Measurements from ENCODE around the gene TAGLN3.

TAGLN3 gene

DNA sequence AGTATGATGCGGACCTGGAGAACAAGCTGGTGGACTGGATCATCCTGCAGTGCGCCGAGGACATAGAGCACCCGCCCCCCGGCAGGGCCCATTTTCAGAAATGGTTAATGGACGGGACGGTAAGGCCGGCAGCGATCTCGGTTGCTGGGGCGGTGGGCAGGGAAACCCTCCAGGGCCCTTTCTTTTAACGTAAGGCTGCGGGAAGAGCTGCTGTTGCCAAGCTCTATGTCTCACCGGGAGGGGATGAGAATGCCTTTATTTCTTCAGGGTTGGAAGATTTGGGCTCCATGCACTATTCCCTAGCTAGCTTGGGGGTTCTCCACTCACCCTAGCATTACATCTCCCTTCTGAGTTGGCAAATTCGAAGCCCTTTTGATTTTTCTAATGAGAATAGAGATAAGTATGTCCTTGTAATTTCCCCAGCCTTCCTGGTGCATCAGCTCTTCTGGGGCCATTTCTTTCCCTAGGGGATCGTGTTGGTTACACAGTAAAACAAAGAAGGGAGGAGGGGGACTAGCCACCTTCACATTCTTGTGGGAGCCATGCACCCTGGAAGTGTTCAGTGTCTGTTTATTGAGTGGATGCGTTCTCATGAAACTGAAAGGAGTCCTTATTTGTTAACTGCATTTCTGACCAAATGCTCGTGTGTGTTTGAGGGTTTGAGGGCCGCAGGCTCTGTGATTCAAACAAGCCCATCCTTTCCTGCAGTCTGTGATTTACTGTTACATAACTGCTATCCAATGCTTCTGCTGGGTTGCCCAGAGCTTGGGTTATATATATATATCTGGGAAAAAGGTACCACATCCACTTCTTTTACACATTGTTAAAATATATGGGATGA, 982 bp downstream of the TAGLN3 start (continued):
- TF ChIP-seq, protein P1, sequence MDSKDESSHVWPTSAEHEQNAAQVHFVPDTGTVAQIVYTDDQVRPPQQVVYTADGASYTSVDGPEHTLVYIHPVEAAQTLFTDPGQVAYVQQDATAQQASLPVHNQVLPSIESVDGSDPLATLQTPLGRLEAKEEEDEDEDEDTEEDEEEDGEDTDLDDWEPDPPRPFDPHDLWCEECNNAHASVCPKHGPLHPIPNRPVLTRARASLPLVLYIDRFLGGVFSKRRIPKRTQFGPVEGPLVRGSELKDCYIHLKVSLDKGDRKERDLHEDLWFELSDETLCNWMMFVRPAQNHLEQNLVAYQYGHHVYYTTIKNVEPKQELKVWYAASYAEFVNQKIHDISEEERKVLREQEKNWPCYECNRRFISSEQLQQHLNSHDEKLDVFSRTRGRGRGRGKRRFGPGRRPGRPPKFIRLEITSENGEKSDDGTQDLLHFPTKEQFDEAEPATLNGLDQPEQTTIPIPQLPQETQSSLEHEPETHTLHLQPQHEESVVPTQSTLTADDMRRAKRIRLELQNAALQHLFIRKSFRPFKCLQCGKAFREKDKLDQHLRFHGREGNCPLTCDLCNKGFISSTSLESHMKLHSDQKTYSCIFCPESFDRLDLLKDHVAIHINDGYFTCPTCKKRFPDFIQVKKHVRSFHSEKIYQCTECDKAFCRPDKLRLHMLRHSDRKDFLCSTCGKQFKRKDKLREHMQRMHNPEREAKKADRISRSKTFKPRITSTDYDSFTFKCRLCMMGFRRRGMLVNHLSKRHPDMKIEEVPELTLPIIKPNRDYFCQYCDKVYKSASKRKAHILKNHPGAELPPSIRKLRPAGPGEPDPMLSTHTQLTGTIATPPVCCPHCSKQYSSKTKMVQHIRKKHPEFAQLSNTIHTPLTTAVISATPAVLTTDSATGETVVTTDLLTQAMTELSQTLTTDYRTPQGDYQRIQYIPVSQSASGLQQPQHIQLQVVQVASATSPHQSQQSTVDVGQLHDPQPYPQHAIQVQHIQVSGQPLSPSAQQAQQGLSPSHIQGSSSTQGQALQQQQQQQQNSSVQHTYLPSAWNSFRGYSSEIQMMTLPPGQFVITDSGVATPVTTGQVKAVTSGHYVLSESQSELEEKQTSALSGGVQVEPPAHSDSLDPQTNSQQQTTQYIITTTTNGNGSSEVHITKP (tag by site-specific recombination; IDR thresholded peaks at IDR 0.05): no peak

DNA sequence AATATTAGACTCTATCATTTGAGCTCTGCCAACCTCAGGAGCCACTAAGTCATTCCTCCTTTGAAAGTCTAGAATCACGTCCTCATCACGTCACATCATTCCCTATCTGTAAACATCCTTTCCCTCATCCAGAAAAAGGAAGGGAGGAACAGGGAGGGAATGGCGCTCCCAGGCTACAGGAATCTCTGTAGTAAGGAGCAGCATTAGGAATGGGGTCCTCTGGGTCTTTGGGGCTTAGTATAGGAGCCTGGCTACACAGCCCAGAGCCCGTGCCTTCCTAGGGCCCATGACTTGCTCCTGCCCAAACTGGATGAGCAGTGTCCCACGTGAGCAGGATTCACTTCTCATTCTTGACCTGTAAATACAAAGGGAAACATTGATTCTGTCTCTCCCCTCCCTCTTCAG, 1.6 kb downstream of the TAGLN3 start:
- no peak for TF ChIP-seq ZNF138 (tag by site-specific recombination; IDR thresholded peaks at IDR 0.05; ENCODE audit: borderline replicate concordance)
- TF ChIP-seq, protein P2, sequence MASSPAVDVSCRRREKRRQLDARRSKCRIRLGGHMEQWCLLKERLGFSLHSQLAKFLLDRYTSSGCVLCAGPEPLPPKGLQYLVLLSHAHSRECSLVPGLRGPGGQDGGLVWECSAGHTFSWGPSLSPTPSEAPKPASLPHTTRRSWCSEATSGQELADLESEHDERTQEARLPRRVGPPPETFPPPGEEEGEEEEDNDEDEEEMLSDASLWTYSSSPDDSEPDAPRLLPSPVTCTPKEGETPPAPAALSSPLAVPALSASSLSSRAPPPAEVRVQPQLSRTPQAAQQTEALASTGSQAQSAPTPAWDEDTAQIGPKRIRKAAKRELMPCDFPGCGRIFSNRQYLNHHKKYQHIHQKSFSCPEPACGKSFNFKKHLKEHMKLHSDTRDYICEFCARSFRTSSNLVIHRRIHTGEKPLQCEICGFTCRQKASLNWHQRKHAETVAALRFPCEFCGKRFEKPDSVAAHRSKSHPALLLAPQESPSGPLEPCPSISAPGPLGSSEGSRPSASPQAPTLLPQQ (tag by site-specific recombination; IDR thresholded peaks at IDR 0.05): no peak
- Histone ChIP-seq H3K4me3 (ENCODE audit: low read depth, low read length) (no peak overlapping the region), H3K4me1 (ENCODE audit: control insufficient read depth, insufficient read depth, low read length) (no peaks in the 10 kb centered on the region), H3K9me3 (ENCODE audit: control insufficient read depth, insufficient read depth, low read depth, low read length) (no peaks in the 10 kb centered on the region), H3K27ac (ENCODE audit: extremely low read depth, low read depth, low read length) (no peak overlapping the region), H3K36me3 (ENCODE audit: control insufficient read depth in 2 of 2, insufficient read depth in 1 of 2, low read length in 2 of 2) (no peaks in the 10 kb centered on the region)
- ChIA-PET CTCF (interaction anchor here (1.8 to 2.0 kb wide), 2 partner anchors 11 to 13 kb away, joined by 9 to 13 read pairs; no protein-coding TSS in a partner anchor), POLR2A (no interaction called here)

DNA sequence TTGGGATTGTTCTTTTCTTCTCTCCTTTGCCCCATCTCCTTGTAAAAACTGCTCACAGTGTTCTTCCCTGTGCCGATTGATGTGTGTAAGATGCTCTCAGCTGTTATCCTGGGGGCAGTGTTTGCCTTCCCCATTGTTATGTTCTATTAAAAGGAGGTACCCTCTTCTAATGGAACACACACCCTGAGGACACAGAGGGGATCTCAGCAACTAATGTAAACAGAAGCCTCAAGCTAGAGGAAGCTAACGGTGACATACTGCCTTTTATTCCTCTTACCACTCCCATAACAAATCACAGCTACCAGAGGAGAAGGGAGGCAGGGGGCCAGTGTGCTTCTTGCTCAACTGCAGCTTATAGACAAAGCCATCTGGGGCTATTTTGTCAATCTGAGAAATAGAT, 2.2 kb downstream of the TAGLN3 start:
- no peaks in the 10 kb centered on the region for H3K9me3 ChIP-seq (ENCODE audit: control insufficient read depth, insufficient read depth, low read depth, low read length)

DNA sequence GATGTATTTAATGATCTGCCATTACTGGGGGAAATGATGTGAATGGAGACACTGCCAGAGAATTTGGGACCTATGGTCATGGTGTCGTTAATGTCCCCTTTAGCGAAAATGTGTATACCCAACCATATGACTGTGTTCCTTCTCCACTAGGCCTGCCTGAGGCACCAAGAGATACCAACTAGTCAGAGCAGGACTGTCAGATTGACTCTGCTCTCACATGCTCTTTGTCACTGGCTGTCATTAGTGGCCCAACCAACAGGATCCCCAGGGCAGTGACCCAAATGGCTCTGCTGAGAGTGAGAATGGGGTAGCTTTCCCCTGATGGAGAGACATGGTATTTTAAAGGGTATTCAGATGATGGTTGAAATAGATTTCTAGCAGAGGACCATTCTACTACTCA, 2.8 kb downstream of the TAGLN3 start:
- ChIA-PET POLR2A (no interaction called here), CTCF (interaction anchor here (1.3 to 2.1 kb wide), 2 partner anchors 12 to 332 kb away, joined by 3 to 7 read pairs; no protein-coding TSS in a partner anchor)
- Histone ChIP-seq H3K27ac (ENCODE audit: extremely low read depth, low read depth, low read length) (no peak overlapping the region), H3K9me3 (ENCODE audit: control insufficient read depth, insufficient read depth, low read depth, low read length) (no peaks in the 10 kb centered on the region), H3K4me1 (ENCODE audit: control insufficient read depth, insufficient read depth, low read length) (no peaks in the 10 kb centered on the region), H3K36me3 (ENCODE audit: control insufficient read depth in 2 of 2, insufficient read depth in 1 of 2, low read length in 2 of 2) (no peaks in the 10 kb centered on the region), H3K4me3 (ENCODE audit: low read depth, low read length) (no peak overlapping the region)
- no peak for TF ChIP-seq SP7 (tag by site-specific recombination; IDR thresholded peaks at IDR 0.05)
- no peak for TF ChIP-seq ZSCAN30 (tag by site-specific recombination; IDR thresholded peaks at IDR 0.05)
- no peak for TF ChIP-seq KLF8 (tag by site-specific recombination; IDR thresholded peaks at IDR 0.05)
- TF ChIP-seq ZFHX2 (tag by site-specific recombination; conservative IDR thresholded peaks at IDR 0.05): no peak
- TF ChIP-seq ZBTB48 (tag by site-specific recombination; IDR thresholded peaks at IDR 0.05): no peak
- TF ChIP-seq, protein P3, sequence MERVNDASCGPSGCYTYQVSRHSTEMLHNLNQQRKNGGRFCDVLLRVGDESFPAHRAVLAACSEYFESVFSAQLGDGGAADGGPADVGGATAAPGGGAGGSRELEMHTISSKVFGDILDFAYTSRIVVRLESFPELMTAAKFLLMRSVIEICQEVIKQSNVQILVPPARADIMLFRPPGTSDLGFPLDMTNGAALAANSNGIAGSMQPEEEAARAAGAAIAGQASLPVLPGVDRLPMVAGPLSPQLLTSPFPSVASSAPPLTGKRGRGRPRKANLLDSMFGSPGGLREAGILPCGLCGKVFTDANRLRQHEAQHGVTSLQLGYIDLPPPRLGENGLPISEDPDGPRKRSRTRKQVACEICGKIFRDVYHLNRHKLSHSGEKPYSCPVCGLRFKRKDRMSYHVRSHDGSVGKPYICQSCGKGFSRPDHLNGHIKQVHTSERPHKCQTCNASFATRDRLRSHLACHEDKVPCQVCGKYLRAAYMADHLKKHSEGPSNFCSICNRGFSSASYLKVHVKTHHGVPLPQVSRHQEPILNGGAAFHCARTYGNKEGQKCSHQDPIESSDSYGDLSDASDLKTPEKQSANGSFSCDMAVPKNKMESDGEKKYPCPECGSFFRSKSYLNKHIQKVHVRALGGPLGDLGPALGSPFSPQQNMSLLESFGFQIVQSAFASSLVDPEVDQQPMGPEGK (tag by site-specific recombination; IDR thresholded peaks at IDR 0.05): no peak
- TF ChIP-seq ZNF571 (tag by site-specific recombination; IDR thresholded peaks at IDR 0.05): no peak
- TF ChIP-seq ZSCAN16 (tag by site-specific recombination; IDR thresholded peaks at IDR 0.05): no peak
- TF ChIP-seq ZNF114 (tag by site-specific recombination; IDR thresholded peaks at IDR 0.05): no peak
- TF ChIP-seq ZNF211 (tag by site-specific recombination; IDR thresholded peaks at IDR 0.05; ENCODE audit: low read depth): no peak
- TF ChIP-seq, protein P4, sequence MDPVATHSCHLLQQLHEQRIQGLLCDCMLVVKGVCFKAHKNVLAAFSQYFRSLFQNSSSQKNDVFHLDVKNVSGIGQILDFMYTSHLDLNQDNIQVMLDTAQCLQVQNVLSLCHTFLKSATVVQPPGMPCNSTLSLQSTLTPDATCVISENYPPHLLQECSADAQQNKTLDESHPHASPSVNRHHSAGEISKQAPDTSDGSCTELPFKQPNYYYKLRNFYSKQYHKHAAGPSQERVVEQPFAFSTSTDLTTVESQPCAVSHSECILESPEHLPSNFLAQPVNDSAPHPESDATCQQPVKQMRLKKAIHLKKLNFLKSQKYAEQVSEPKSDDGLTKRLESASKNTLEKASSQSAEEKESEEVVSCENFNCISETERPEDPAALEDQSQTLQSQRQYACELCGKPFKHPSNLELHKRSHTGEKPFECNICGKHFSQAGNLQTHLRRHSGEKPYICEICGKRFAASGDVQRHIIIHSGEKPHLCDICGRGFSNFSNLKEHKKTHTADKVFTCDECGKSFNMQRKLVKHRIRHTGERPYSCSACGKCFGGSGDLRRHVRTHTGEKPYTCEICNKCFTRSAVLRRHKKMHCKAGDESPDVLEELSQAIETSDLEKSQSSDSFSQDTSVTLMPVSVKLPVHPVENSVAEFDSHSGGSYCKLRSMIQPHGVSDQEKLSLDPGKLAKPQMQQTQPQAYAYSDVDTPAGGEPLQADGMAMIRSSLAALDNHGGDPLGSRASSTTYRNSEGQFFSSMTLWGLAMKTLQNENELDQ (tag by site-specific recombination; IDR thresholded peaks at IDR 0.05; ENCODE audit: low read depth): no peak
- TF ChIP-seq ZNF610 (tag by site-specific recombination; IDR thresholded peaks at IDR 0.05; ENCODE audit: borderline replicate concordance): no peak

More for the DNA sequence above, 2.2 kb downstream of the TAGLN3 start:
- Histone ChIP-seq H3K4me1 (ENCODE audit: control insufficient read depth, insufficient read depth, low read length) (no peaks in the 10 kb centered on the region), H3K36me3 (ENCODE audit: control insufficient read depth in 2 of 2, insufficient read depth in 1 of 2, low read length in 2 of 2) (no peaks in the 10 kb centered on the region), H3K27ac (ENCODE audit: extremely low read depth, low read depth, low read length) (no peak overlapping the region), H3K4me3 (ENCODE audit: low read depth, low read length) (no peak overlapping the region)
- TF ChIP-seq, protein P5, sequence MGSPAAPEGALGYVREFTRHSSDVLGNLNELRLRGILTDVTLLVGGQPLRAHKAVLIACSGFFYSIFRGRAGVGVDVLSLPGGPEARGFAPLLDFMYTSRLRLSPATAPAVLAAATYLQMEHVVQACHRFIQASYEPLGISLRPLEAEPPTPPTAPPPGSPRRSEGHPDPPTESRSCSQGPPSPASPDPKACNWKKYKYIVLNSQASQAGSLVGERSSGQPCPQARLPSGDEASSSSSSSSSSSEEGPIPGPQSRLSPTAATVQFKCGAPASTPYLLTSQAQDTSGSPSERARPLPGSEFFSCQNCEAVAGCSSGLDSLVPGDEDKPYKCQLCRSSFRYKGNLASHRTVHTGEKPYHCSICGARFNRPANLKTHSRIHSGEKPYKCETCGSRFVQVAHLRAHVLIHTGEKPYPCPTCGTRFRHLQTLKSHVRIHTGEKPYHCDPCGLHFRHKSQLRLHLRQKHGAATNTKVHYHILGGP (tag by site-specific recombination; IDR thresholded peaks at IDR 0.05): no peak
- TF ChIP-seq ZXDB (tag by site-specific recombination; IDR thresholded peaks at IDR 0.05) (no peak), ZIC2 (tag by site-specific recombination; IDR thresholded peaks at IDR 0.05) (peak; percentile 72)
- ChIA-PET CTCF (interaction anchor here (2.0 kb wide), 1 partner anchor 12 kb away, joined by 13 read pairs; no protein-coding TSS in a partner anchor), POLR2A (no interaction called here)
